Stimulated activated naive CD8-positive, alpha-beta T cell treated with anti-CD3 and anti-CD28 coated beads, Interleukin-15, amount 100 ng/mL, for 72 hours (primary cell): ENCODE measurements around the gene OR5H14.
A peak's percentile ranks its signal among the peaks of the same experiment; 100 is the strongest.
"Not testable (repeated sequence)": the region's sequence is repeated elsewhere in the genome, so short reads cannot be mapped to it uniquely, and the experiment has no call there.

Source experiments
- ATAC-seq: fragments of 150-1000 bp; cut with Tn5 transposase; 2 replicates; pipeline ENCODE4 v1.10.0; 2021; ENCODE audit warnings: mild to moderate bottlenecking, moderate library complexity
- DNase-seq, 2 donors: peaks; one replicate each; pipeline ENCODE4 v3.0.0; 2021 to 2022
- H3K27ac Mint-ChIP-seq, 2 donors: one replicate each; pipeline ENCODE4 v1.8.0; 2022; ENCODE audit warnings: mild to moderate bottlenecking in 2 of 2, mixed read lengths in 2 of 2, moderate library complexity in 2 of 2
- H3K27me3 Mint-ChIP-seq: one replicate; pipeline ENCODE4 v1.8.0; 2022; ENCODE audit warnings: mixed read lengths
- H3K4me1 Mint-ChIP-seq: one replicate; pipeline ENCODE4 v1.8.0; 2022; ENCODE audit warnings: mild to moderate bottlenecking, mixed read lengths
- H3K4me3 Mint-ChIP-seq, 2 donors: one replicate each; pipeline ENCODE4 v1.8.0; 2022; ENCODE audit warnings: mild to moderate bottlenecking in 2 of 2, mixed read lengths in 2 of 2, moderate library complexity in 1 of 2
- H3K9me3 Mint-ChIP-seq, 2 donors: one replicate each; pipeline ENCODE4 v1.8.0; 2022; ENCODE audit warnings: mixed read lengths in 2 of 2

Gene OR5H14

DNA sequence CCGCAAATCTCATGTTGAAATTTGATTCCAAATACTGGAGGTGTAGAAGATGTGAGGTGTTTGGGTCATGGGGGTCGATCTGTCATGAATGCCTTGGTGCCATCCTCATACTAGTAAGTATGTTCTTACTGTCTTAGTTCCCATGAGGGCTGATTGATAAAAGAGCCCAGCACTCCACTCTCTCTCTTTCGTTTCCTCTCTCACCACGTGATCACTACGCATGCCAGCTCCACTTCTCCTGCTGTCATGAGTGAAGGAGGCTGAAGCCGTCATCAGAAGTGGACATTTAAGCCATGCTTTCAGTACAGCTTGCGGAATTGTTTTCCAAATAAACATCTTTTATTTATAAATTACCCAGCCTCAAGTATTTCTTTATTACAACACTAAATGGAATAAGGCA lies 25.3 kb downstream of the OR5H14 start:
- ATAC-seq = no peak
- Mint-ChIP-seq H3K9me3 (peaks cover 0 to 15% of the 10 kb centered on the region in 2 donors), H3K27me3 (no peaks in the 10 kb centered on the region), H3K4me1 (no peaks in the 10 kb centered on the region), H3K27ac (no peak overlapping the region), H3K4me3 (no peak overlapping the region)
- no peak for DNase-seq

- ATAC-seq (no peak), DNase-seq (no peak)
- H3K4me1 Mint-ChIP-seq = no peaks in the 10 kb centered on the region
- no peak overlapping the region for H3K4me3 Mint-ChIP-seq
- H3K27ac Mint-ChIP-seq = no peak overlapping the region
- peaks cover 0 to 9% of the 10 kb centered on the region in 2 donors for H3K9me3 Mint-ChIP-seq
- H3K27me3 Mint-ChIP-seq = no peaks in the 10 kb centered on the region
Measured at GRCh38 chr3:98180319-98180890, 33.1 kb downstream of the OR5H14 start.

DNA sequence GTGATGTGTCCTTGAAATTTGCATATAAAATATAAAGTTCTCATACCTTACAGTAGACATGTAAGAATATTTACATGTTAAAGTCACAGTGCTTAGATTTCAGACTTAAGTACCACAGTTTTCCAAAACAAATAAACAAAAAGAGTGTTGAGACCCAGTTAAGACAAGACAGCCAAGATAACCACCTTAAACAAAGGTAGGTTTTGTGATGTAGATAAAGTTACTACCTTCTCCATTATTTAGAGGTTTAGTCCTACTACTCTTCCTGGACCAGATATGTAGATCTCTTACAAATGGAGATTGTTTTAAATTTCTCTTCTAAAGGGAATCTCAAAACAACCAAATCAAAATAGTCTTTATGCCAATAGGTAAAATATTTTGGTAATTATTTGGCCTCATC lies 34.9 kb downstream of the OR5H14 start:
- Mint-ChIP-seq H3K27ac (no peak overlapping the region), H3K27me3 (no peaks in the 10 kb centered on the region), H3K4me1 (no peaks in the 10 kb centered on the region), H3K4me3 (no peak overlapping the region), H3K9me3 (peaks cover 0 to under 1% of the 10 kb centered on the region in 2 donors)
- no peak for DNase-seq
- no peak for ATAC-seq

GRCh38 chr3:98185180-98185579 lies 37.9 kb downstream of the OR5H14 start:
- Mint-ChIP-seq H3K27me3 (no peaks in the 10 kb centered on the region), H3K9me3 (no peaks in the 10 kb centered on the region), H3K27ac (no peak overlapping the region), H3K4me3 (no peak overlapping the region), H3K4me1 (peaks cover 7% of the 10 kb centered on the region)
- DNase-seq (no peak), ATAC-seq (no peak)

DNA sequence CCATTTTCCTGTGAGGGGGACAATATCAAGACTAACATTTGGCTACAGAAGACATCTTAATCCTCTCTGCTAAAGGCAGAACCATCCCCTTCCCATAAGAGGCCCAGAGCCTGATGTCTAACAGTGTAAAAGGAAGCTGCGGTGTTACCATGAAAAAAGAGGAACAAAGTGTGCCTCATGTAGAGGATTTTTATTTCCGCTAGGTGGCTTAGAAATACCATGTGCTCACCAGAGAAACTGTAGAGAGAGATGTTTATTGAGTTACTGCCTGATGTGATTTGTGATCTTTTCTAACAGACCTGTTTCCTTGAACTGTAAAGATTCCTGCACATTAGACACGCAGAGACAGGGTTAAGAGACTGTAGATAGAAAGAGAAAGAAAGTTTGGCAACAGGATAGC lies 41.3 kb downstream of the OR5H14 start:
- ATAC-seq (peak; percentile 58), DNase-seq (no peak)
- Mint-ChIP-seq H3K9me3 (no peaks in the 10 kb centered on the region), H3K27me3 (peaks cover 11% of the 10 kb centered on the region), H3K4me3 (no peak overlapping the region), H3K4me1 (peaks cover 7% of the 10 kb centered on the region), H3K27ac (no peak overlapping the region)

DNA sequence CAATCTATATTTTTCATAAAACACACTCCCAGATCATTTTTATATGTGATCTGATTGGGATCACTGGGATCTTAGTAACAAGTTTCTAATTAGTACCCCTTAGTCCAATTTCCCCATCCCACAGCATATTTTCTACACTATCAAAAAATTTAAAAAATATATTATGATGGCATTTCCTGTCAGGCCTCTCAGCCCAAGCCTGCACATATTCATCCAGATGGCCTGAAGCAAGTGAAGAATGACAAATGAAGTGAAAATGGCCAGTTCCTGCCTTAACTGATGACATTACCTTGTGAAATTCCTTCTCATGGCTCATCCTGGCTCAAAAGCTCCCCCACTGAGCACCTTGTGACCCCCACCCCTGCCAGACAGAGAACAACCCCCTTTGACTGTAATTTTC lies 43.6 kb downstream of the OR5H14 start:
- not testable (repeated sequence) for H3K4me1 Mint-ChIP-seq, H3K9me3 Mint-ChIP-seq, ATAC-seq, DNase-seq, H3K4me3 Mint-ChIP-seq, H3K27ac Mint-ChIP-seq
- peaks cover 11% of the 10 kb centered on the region for H3K27me3 Mint-ChIP-seq

- DNase-seq, H3K4me1 Mint-ChIP-seq, H3K27ac Mint-ChIP-seq, H3K9me3 Mint-ChIP-seq, H3K4me3 Mint-ChIP-seq, ATAC-seq: not testable (repeated sequence)
- peaks cover 11% of the 10 kb centered on the region for H3K27me3 Mint-ChIP-seq
Measured at GRCh38 chr3:98196293-98196692, 49.0 kb downstream of the OR5H14 start.

DNA sequence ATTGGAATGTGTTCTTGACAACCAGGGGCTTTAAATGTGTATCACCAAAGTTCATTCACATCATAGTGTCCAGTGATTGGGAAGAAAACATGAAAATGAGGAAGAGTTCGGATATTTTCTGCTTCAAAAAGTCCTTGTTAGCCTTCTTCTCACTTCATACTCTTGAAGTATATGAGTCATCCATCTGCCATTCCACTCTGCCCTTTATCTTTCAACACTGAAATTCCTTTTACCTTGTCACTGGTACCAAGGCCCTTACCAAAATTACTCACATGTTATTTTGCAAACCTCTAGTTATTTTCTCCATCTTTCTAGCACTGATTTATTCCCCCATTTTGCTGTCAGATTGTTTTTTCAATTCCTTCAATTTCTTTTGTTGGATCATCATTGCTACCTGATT lies 51.7 kb downstream of the OR5H14 start:
- DNase-seq = no peak
- no peaks in the 10 kb centered on the region for H3K27me3 Mint-ChIP-seq
- H3K9me3 Mint-ChIP-seq = no peaks in the 10 kb centered on the region
- no peak overlapping the region for H3K4me3 Mint-ChIP-seq
- no peak overlapping the region for H3K27ac Mint-ChIP-seq
- ATAC-seq = no peak
- no peaks in the 10 kb centered on the region for H3K4me1 Mint-ChIP-seq
